Activated B cell treated with CpG ODN at 0.5 μM for 24 hours (primary cell): ENCODE data around the gene ATP7B. TPM values are rescaled to one million over a fixed set of nuclear protein-coding genes. Genes with fewer than 3 reads are reported as not detected.

Source experiments
- ATAC-seq: fragments of 200-7000 bp; cut with Tn5 transposase; one replicate; pipeline ENCODE4 v1.10.0; 2021; ENCODE audit warnings: low read depth, mild to moderate bottlenecking, moderate library complexity
- CTCF ChIA-PET: fragments of 350-600 bp; sonication (Branson Sonifier 250); formaldehyde crosslinking; loops from one replicate; lab custom pipeline; 2021; ENCODE audit warnings: antibody characterized with exemption; lab: Charles Lee
- POLR2A ChIA-PET: fragments of 350-600 bp; sonication (Branson Sonifier 250); formaldehyde crosslinking; loops from one replicate; lab custom pipeline; 2021; ENCODE audit warnings: antibody characterized with exemption; lab: Charles Lee
- DNase-seq: peaks from one replicate; pipeline ENCODE4 v3.0.0; 2022
- H3K27ac Mint-ChIP-seq: one replicate; pipeline ENCODE4 v1.8.0; 2020; ENCODE audit warnings: mixed read lengths
- H3K27me3 Mint-ChIP-seq: one replicate; pipeline ENCODE4 v1.8.0; 2021; ENCODE audit warnings: mixed read lengths
- H3K36me3 Mint-ChIP-seq: one replicate; pipeline ENCODE4 v1.8.0; 2021; ENCODE audit warnings: low read depth, mixed read lengths
- H3K4me1 Mint-ChIP-seq: one replicate; pipeline ENCODE4 v1.8.0; 2021; ENCODE audit warnings: mixed read lengths
- H3K4me3 Mint-ChIP-seq: one replicate; pipeline ENCODE4 v1.8.0; 2020; ENCODE audit warnings: mild to moderate bottlenecking, mixed read lengths
- H3K9me3 Mint-ChIP-seq: one replicate; pipeline ENCODE4 v1.8.0; 2020; ENCODE audit warnings: mixed read lengths
- CTCF ChIP-seq: fragments of 200-600 bp; IDR thresholded peaks from one replicate; pipeline ENCODE4 v1.8.0; 2022; ENCODE audit warnings: antibody characterized with exemption, mild to moderate bottlenecking
- intact Hi-C: fragments of 100-400 bp; cut with micrococcal nuclease; formaldehyde crosslinking; loops from one replicate; pipeline ENCODE4 v1.15.1; 2024
- total RNA-seq: library from RNA; stranded (reverse); gene quantifications from 2 replicates; pipeline ENCODE4 v1.2.3, GENCODE V29; 2022

ATP7B gene
- total RNA-seq, 1 donor from 2014 or later: 0.40 TPM

- ATAC-seq: no peak
- Mint-ChIP-seq H3K36me3 (peaks cover 68% of the 10 kb centered on the region), H3K27ac (no peak overlapping the region), H3K4me1 (peaks cover 13% of the 10 kb centered on the region), H3K27me3 (no peaks in the 10 kb centered on the region), H3K9me3 (no peaks in the 10 kb centered on the region), H3K4me3 (no peak overlapping the region)
- no peak for DNase-seq
- no peak for TF ChIP-seq CTCF
- intact Hi-C loops: no loop called here
- CTCF ChIA-PET: no interaction called here
- POLR2A ChIA-PET: no interaction called here
Observed at GRCh38 chr13:52027832-52028231, 16.6 kb upstream of the ATP7B start.

GRCh38 chr13:52026246-52026626, 15.0 kb upstream of the ATP7B start:
- Mint-ChIP-seq H3K27ac (no peak overlapping the region), H3K9me3 (no peaks in the 10 kb centered on the region), H3K4me3 (no peak overlapping the region), H3K36me3 (peaks cover 77% of the 10 kb centered on the region), H3K4me1 (peaks cover 13% of the 10 kb centered on the region), H3K27me3 (no peaks in the 10 kb centered on the region)
- intact Hi-C loops: no loop called here
- no peak for DNase-seq
- CTCF ChIA-PET: no interaction called here
- no peak for ATAC-seq
- POLR2A ChIA-PET: no interaction called here
- no peak for TF ChIP-seq CTCF

GRCh38 chr13:52025475-52026245, 14.4 kb upstream of the ATP7B start:
- POLR2A ChIA-PET: no interaction called here
- no peak overlapping the region for H3K27ac Mint-ChIP-seq
- DNase-seq (no peak), ATAC-seq (no peak)
- peaks cover 82% of the 10 kb centered on the region for H3K36me3 Mint-ChIP-seq
- no peaks in the 10 kb centered on the region for H3K9me3 Mint-ChIP-seq
- no peak overlapping the region for H3K4me3 Mint-ChIP-seq
- H3K4me1 Mint-ChIP-seq: peaks cover 13% of the 10 kb centered on the region
- no peak for TF ChIP-seq CTCF
- intact Hi-C loops: no loop called here
- H3K27me3 Mint-ChIP-seq: no peaks in the 10 kb centered on the region
- CTCF ChIA-PET: no interaction called here

GRCh38 chr13:52024481-52024880, 13.2 kb upstream of the ATP7B start, which contains the start of gene UTP14C:
Gene UTP14C, plus strand, starts transcription at chr13:52024691. Its CDS starts 4,114 bp downstream, at chr13:52028805.
- POLR2A ChIA-PET: interaction anchor here (1.2 kb wide), 1 partner anchor 12 kb away, joined by 4 read pairs; the partner anchor contains the start of gene ALG11
- H3K9me3 Mint-ChIP-seq: no peaks in the 10 kb centered on the region

More at GRCh38 chr13:52024481-52024880, 13.2 kb upstream of the ATP7B start, which contains the start of gene UTP14C:
- DNase-seq (no peak), ATAC-seq (no peak)
- H3K36me3 Mint-ChIP-seq: peaks cover 85% of the 10 kb centered on the region
- H3K27me3 Mint-ChIP-seq: no peaks in the 10 kb centered on the region
- no peak for TF ChIP-seq CTCF
- H3K4me3 Mint-ChIP-seq: no peak within 1 kb of the TSS
- H3K4me1 Mint-ChIP-seq: peaks cover 13% of the 10 kb centered on the region
- intact Hi-C loops: no loop called here
- no peak within 1 kb of the TSS for H3K27ac Mint-ChIP-seq
- CTCF ChIA-PET: no interaction called here
